HG02981 (cell line): Measurements from ENCODE around the gene NSD1.
"Not testable (repeated sequence)": the region's sequence is repeated elsewhere in the genome, so short reads cannot be mapped to it uniquely, and the experiment has no call there.

ENCODE experiments used
- ATAC-seq: cut with Tn5 transposase; IDR thresholded peaks from one replicate; pipeline ENCODE4 v1.9.1; 2021; ENCODE audit warnings: mild to moderate bottlenecking, moderate library complexity; ENCODE audit not compliant: unreplicated experiment

Gene NSD1

GRCh38 chr5:177226860-177227259 lies 93.3 kb downstream of the NSD1 start:
- ATAC-seq: no peak

- ATAC-seq: no peak
These were observed 95.2 kb downstream of the NSD1 start for GRCh38 chr5:177228751-177229150.

DNA sequence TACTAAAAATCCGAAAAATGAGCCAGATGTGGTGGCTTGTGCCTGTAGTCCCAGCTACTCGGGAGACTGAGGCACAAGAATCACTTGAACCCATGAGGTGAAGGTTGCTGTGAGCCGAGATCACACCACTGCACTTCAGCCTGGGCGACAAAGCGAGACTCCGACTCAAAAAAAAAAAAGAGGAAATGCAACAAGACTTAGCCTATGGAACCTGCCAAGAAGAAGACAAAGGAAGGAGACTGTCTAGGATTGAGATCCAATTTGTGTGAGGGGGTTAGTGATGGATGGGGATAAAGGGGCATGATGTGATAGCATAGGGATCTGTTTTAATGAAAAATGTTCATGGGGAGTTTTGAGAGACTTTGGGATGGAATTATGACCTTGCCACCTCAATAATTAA lies 97.1 kb downstream of the NSD1 start:
- no peak for ATAC-seq

DNA sequence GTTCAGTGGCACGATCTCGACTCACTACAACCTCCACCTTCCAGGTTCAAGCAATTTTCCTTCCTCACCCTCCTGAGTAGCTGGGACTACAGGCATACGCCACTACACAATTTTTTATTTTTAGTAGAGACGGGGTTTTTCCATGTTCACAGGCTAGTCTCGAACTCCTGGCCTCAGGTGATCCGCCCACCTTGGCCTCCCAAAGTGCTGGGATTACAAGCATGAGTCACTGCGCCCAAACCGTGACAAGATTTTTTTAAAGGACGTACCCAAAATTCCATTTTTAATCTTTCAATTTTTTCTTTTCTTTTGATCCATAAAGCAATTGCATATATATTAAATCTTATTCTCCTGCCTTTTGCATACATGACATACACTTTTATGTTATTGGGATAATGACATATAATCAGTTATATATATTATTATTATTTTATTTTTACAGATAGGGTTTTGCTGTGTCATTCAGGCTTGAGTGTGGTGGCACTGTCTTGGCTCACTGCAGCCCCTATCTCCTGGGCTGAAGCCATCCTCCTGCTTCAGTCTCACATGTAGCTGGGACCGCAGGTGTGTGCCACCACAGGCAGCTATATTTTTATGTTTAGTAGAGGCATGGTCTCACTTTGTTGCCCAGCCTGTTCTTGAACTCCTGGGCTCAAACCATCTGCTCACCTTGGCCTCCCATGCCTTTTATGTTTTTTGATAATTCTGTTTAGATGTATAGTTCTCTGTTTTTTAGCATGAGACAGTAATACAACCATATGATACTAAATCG lies 98.1 kb downstream of the NSD1 start:
- no peak for ATAC-seq

GRCh38 chr5:177232358-177232757 lies 98.8 kb downstream of the NSD1 start:
- no peak for ATAC-seq

DNA sequence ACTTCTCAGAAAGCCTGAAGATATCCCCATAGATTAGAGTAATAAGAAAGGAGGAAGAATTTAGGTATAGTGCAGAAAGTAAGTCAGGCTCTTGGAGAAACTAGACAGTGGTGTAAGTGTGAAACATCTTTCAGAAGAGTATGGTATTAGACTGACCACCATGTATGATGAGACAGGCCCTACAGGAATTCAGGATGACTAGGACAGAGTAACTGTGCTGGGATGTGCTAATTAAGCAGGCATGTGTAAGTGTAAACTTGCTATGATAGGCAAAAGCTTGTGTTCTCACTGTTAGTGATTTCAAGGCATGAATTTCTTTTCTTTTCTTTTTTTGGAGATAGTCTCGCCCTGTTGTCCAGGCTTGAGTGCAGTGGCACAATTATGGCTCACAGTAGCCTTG lies 99.2 kb downstream of the NSD1 start:
- no peak for ATAC-seq

DNA sequence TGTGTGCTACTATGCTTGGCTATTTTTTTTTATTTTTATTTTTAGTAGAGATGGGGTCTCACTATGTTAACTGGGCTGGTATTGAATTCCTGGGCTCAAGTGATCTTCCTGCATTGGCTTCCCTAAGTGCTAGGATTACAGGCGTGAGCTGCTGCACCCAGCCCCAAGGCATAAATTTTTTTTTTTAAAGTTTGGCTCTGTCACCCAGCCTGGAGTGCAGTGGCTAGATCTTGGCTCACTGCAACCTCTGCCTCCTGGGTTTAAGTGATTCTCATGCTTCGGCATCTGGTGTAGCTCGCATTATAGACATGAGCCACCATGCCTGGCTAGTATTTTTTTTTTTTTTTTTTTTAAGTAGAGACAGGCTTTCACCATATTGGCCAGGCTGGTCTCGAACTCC lies 99.6 kb downstream of the NSD1 start:
- no peak for ATAC-seq

DNA sequence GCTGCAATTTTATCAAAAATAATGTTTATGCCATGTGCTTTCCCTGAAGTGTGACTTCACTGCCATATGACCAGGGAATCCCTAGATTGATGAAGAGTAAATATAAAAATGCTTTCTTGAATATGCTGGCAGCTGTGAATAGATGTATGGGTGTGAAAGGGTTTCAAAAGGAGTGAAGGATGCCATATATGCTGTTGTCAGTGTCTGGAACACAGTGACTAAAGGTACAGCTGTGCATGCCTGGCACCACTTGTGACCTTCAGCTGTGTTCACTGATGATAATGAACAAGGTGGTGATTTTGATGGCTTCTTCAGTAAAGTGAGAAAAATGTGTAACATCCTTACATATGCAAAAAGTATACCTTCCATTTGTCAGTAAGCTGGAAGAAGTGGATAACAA lies 100.2 kb downstream of the NSD1 start:
- ATAC-seq: no peak

- no peak for ATAC-seq
These were observed 101.3 kb downstream of the NSD1 start for GRCh38 chr5:177234841-177235240.

DNA sequence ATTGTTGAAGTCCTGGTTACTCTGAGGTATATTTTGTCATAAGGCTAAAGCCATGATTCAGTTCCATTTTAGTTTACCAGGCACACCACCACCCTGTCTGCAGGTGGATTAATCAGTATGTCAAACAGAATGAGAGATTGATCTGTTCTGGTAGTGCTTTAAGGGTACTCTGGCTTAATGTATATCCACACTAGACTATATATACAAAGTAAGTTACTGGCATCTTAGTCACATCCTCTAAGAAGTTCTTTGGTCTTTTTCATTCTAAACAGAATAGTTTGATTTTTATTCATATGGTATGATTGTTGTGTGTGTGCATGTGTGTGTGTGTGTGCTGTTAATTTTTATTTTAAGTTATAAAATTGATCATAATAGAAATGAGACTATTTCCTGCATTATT lies 108.2 kb downstream of the NSD1 start:
- no peak for ATAC-seq

DNA sequence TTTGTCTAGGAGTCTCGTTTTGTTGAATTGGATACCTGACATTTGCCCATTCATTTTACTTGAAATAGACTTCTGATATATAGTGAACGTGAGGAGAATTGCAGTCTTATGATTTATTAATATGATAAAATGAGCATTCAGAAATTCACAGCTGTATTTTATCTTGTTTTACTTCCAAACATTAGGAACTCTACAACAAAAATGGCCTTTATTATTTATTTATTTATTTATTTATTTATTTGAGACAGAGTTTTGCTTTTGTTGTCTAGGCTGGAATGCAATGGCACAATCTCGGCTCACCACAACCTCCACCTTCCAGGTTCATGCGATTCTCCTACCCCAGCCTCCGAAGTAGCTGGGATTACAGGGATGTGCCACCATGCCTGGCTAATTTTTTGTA lies 108.7 kb downstream of the NSD1 start:
- no peak for ATAC-seq

- no peak for ATAC-seq
These were observed 116.4 kb downstream of the NSD1 start for GRCh38 chr5:177249761-177250537.

DNA sequence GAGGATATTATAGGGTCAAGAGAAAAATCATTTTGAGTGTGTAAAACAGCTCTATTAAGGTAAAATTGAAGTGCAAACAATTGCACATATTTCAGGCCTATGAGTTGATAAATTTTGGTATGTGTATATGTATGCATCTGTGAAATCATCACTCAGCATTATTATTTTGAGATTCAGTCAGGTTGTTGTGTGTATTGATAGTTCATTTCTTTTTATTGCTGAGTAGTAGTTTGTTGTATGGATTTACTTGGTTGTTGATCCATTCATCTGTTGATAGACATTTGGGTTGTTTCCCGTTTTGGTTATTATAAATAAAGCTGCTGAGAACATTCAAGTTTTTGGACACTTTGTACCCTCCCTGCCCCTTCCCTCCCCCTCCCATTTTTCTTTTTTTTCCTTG lies 119.7 kb downstream of the NSD1 start:
- no peak for ATAC-seq

DNA sequence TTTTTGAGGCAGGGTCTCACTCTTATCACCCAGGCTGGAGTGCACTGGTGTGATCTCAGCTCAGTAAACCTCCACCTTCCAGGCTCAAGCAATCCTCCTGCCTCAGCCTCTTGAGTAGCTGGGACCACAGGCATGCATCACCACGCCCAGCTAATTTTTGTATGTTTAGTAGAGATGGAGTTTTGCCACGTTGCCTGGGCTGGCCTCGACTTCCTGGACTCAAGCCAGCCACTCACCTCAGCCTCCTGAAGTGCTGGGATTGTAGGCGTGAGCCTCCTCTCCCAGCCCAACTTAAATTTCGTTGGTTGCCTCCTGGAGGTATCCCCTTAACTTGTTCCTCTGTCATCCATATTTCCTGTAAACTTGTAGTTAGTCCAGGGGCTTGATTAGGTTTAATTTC lies 122.7 kb downstream of the NSD1 start:
- ATAC-seq: no peak

DNA sequence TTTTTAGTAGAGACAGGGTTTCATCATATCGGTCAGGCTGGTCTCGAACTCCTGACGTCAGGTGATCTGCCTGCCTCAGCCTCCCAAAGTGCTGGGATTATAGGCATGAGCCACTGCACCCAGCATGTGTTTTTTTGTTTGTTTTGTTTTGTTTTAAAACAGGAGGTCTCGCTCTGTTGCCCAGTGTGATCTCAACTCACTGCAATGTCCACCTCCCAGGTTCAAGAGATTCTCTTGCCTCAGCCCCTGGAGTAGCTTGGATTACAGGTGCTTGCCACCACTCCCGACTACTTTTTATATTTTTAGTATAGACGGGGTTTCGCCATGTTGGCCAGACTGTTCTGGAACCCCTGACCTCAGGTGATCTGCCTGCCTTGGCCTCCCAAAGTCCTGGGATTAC lies 125.1 kb downstream of the NSD1 start:
- ATAC-seq: not testable (repeated sequence)

- no peak for ATAC-seq
These were observed 127.4 kb downstream of the NSD1 start for GRCh38 chr5:177260961-177261360.

DNA sequence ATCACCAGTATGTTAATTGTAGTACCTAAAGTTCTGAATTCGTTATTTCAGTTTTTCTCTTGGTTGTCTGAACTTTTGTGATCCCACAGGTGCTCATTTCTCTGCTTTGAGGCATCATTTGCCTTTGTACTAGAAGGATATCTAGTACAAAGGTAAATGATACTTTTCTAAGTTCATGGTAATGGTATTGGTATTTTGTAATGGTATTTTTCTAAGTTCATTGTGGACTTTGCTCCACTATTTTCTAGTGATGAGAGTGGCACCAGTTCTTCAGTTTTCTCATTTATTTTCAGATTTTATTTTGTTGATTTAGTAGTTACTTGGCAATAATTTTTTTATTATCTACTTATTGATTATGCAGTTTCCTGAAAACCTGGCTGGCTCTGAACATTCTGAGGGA lies 127.9 kb downstream of the NSD1 start:
- ATAC-seq: no peak

DNA sequence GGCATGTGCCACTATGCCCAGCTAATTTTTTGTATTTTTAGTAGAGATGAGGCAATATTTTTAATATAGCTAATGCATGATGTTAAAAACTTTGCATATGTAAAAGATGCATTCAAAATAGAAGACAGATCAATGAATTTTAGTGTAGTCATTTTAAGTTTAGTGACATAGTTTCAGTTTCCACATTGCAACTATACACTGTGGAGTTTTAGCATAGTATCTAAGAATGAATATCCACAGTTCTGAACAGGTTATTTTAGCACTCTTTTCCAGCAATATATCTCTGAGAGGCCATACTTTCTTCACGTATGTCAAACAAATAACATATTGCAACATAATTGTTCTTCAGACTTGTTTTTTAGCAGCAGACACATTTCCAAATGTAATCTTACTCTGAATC lies 130.6 kb downstream of the NSD1 start:
- ATAC-seq: no peak

DNA sequence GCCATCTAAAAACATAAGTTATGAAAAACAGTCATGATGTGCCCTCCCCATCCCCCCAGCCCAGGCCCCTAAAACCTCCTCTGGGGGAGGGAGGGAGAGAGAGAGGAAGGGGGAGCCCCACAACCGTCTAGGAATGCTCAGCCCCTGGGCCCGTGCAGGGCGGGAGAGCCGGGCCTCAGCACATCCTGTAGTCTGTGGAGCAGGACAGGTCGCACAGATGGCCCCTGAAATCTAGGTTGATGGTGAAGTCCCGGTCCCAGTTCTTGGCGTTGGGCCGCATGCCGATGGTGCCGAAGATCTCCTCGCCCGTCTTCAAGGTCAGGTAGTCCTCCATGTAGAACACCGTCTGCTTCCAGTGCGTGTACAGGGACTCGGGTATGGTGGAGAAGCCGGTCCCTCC lies 131.8 kb downstream of the NSD1 start:
- no peak for ATAC-seq

DNA sequence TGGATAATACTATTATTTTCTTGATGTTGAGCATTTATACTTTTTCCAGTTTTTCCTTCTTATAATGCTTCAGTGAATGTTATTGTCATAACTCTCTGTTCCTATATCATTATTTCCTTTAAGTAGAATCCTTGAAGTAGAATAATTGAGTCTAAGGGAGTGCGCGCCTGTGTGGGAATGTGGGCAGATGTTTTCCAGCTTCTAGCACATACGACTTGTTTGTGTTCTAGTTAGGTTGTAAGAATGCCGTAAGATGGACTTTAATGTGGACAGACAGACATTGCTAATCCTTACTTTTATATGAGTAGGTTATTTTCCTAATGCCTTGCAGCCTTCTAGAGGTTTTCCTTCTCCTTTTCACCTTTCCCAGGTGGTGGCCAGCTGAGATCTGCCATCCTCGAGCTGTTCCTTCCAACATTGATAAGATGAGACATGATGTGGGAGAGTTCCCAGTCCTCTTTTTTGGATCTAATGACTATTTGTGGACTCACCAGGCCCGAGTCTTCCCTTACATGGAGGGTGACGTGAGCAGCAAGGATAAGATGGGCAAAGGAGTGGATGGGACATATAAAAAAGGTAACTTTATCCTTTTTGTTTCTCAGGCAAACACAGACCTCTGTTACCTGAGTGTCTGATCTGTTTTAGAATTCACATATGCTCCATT lies 135.8 kb downstream of the NSD1 start:
- ATAC-seq: no peak

- ATAC-seq: no peak
These were observed 136.4 kb downstream of the NSD1 start for GRCh38 chr5:177269976-177270375.

GRCh38 chr5:177270653-177271052 lies 137.1 kb downstream of the NSD1 start:
- no peak for ATAC-seq
